Left lung (tissue), 10 donors: ENCODE results near the gene CCR3. TPM values are rescaled to one million over a fixed set of nuclear protein-coding genes. Genes with fewer than 3 reads are reported as not detected.

Source experiments
- ATAC-seq: fragments of 200-7000 bp; cut with Tn5 transposase; one replicate; pipeline ENCODE4 v1.9.1; 2020; ENCODE audit warnings: moderate library complexity
- DNase-seq, 4 donors: peaks; one replicate each; pipeline ENCODE4 v3.0.0-alpha.2; 2013 to 2020
- H3K27ac ChIP-seq, 2 donors: fragments of 200-600 bp; sonication (generic) in 1 of 2; one replicate each; pipeline versions ENCODE4 v1.5.0 to v1.8.0; 2020 to 2021
- H3K27me3 ChIP-seq, 2 donors: fragments of 200-600 bp; sonication (generic) in 1 of 2; one replicate each; pipeline versions ENCODE4 v1.5.0 to v1.8.0; 2020 to 2021
- H3K36me3 ChIP-seq, 2 donors: fragments of 200-600 bp; sonication (generic) in 1 of 2; one replicate each; pipeline versions ENCODE4 v1.5.0 to v1.8.0; 2020 to 2021
- H3K4me1 ChIP-seq, 2 donors: fragments of 200-600 bp; one replicate each; pipeline ENCODE4 v1.8.0; 2021
- H3K4me3 ChIP-seq, 2 donors: fragments of 200-600 bp; sonication (generic) in 1 of 2; one replicate each; pipeline versions ENCODE4 v1.5.0 to v1.8.0; 2020 to 2021; ENCODE audit warnings: mild to moderate bottlenecking in 1 of 2
- H3K9me3 ChIP-seq, 2 donors: fragments of 200-600 bp; sonication (generic) in 1 of 2; one replicate each; pipeline versions ENCODE4 v1.5.0 to v1.8.0; 2020 to 2021
- intact Hi-C, 2 donors: fragments of 100-400 bp; cut with DNase I; formaldehyde crosslinking; loops; one replicate each; pipeline versions ENCODE4 v1.11.2 to v1.14.2; 2022
- polyA plus RNA-seq, 6 donors: library from polyadenylated mRNA; unstranded; fragments of 120-200 nt; gene quantifications; one replicate each; pipeline ENCODE4 v1.2.1, GENCODE V29; 2013; ENCODE audit not compliant: insufficient read length in 6 of 6
- total RNA-seq, 2 donors: library from RNA; stranded (reverse); fragmentation: NEBNext Ultra II Directional; extraction: Animal tissue kit (Norgen Biotek cat#: 25700); gene quantifications; one replicate each; pipeline ENCODE4 v1.2.1, GENCODE V29; 2021
- TF ChIP-seq, protein P1 (sequence below), 2 donors: fragments of 200-600 bp; sonication (generic) in 1 of 2; IDR thresholded peaks; one replicate each; pipeline versions ENCODE4 v1.5.0 to v1.8.0; 2021; ENCODE audit warnings: antibody characterized with exemption in 2 of 2
- donor health status: DM: no; HTN: yes; CAD: no.
- donor health status: DM: no; HTN: no; CAD: no.

CCR3 gene
- total and polyA plus RNA-seq, 8 donors: 0.10 to 0.22 (median 0.20) TPM; not detected in 3

DNA sequence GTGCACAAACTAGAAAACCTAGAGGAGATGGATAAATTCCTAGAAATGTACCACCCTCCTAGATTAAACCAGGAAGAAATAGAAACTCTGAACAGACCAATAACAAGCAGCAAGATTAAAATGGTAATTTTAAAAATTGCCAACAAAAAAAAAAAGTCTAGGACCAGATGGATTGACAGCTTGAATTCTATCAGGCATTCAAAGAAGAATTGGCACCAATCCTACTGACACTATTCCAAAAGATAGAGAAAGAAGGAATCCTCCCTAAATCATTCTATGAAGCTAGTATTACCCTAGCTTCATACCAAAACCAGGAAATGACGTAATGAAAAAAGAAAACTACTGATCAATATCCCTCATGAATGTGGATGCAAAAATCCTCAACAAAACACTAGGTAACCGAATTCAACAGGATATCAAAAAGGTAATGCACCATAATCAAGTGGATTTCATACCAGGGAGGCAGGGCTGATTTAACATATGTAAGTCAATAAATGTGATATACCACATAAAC is 24.0 kb upstream of the CCR3 start:
- intact Hi-C loops: no loop called here
- ATAC-seq: no peak
- H3K4me1 ChIP-seq: peaks cover 5 to 47% of the 10 kb centered on the region in 2 donors

DNA sequence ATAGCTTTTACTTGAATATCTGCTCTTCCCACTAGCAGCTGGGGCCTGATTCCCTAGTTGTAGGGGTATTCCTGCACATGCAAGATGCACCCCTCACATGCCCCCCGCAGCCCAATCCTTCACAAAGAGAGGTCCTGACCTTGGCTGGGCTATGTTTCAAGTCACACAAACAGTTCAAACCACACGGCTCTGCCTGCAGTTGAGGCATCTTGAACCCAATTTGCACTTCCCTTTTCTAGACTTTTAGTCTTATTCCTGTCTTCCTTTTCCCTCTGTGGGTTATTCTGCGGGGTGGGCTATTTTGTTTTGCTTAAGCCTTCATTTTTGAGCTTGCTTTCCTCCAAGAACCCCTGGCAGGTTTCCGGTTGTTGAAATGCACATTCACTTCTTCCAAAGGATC is 20.9 kb upstream of the CCR3 start:
- no peak overlapping the region for H3K4me3 ChIP-seq
- TF ChIP-seq, protein P1, sequence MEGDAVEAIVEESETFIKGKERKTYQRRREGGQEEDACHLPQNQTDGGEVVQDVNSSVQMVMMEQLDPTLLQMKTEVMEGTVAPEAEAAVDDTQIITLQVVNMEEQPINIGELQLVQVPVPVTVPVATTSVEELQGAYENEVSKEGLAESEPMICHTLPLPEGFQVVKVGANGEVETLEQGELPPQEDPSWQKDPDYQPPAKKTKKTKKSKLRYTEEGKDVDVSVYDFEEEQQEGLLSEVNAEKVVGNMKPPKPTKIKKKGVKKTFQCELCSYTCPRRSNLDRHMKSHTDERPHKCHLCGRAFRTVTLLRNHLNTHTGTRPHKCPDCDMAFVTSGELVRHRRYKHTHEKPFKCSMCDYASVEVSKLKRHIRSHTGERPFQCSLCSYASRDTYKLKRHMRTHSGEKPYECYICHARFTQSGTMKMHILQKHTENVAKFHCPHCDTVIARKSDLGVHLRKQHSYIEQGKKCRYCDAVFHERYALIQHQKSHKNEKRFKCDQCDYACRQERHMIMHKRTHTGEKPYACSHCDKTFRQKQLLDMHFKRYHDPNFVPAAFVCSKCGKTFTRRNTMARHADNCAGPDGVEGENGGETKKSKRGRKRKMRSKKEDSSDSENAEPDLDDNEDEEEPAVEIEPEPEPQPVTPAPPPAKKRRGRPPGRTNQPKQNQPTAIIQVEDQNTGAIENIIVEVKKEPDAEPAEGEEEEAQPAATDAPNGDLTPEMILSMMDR (IDR thresholded peaks at IDR 0.05): no peak
- peaks cover 0 to 3% of the 10 kb centered on the region in 2 donors for H3K9me3 ChIP-seq
- no peaks in the 10 kb centered on the region for H3K36me3 ChIP-seq
- no peak for DNase-seq
- H3K27me3 ChIP-seq: no peaks in the 10 kb centered on the region
- peaks cover 0 to 30% of the 10 kb centered on the region in 2 donors for H3K4me1 ChIP-seq
- intact Hi-C loops: no loop called here
- H3K27ac ChIP-seq: peak overlapping the region in 1 of 2 donors; percentile 76
- ATAC-seq: no peak

More for the DNA sequence above, 24.0 kb upstream of the CCR3 start:
- no peaks in the 10 kb centered on the region for H3K9me3 ChIP-seq
- no peaks in the 10 kb centered on the region for H3K36me3 ChIP-seq
- no peak for DNase-seq
- no peak overlapping the region for H3K27ac ChIP-seq
- no peaks in the 10 kb centered on the region for H3K27me3 ChIP-seq
- H3K4me3 ChIP-seq: no peak overlapping the region
- TF ChIP-seq, protein P1 (IDR thresholded peaks at IDR 0.05): no peak

- TF ChIP-seq, protein P1 (IDR thresholded peaks at IDR 0.05): no peak
- intact Hi-C loops: no loop called here
- H3K4me1 ChIP-seq: peaks cover 0 to 30% of the 10 kb centered on the region in 2 donors
- H3K27me3 ChIP-seq: no peaks in the 10 kb centered on the region
- peaks cover 0 to 7% of the 10 kb centered on the region in 2 donors for H3K9me3 ChIP-seq
- no peak overlapping the region for H3K4me3 ChIP-seq
- peak overlapping the region in 1 of 2 donors; percentile 76 for H3K27ac ChIP-seq
- DNase-seq: no peak
- no peak for ATAC-seq
- H3K36me3 ChIP-seq: no peaks in the 10 kb centered on the region
These were observed 20.3 kb upstream of the CCR3 start for GRCh38 chr3:46221938-46222337.

- intact Hi-C loops: no loop called here
- Histone ChIP-seq H3K4me1 (peaks cover 0 to 30% of the 10 kb centered on the region in 2 donors), H3K4me3 (no peak overlapping the region), H3K9me3 (peaks cover 0 to 7% of the 10 kb centered on the region in 2 donors), H3K27ac (peak overlapping the region in 1 of 2 donors; percentile 76), H3K27me3 (no peaks in the 10 kb centered on the region), H3K36me3 (no peaks in the 10 kb centered on the region)
- ATAC-seq (peak; percentile 68), DNase-seq (no peak)
- TF ChIP-seq, protein P1 (IDR thresholded peaks at IDR 0.05): no peak
These were observed 19.7 kb upstream of the CCR3 start for GRCh38 chr3:46222435-46223161.
